Thoracic aorta (tissue), 2 donors: ENCODE measurements around the gene SPNS1. TPM values are rescaled to one million over a fixed set of nuclear protein-coding genes. Genes with fewer than 3 reads are reported as not detected.

ENCODE experiments used
- ATAC-seq: fragments of 150-250 bp; one replicate; pipeline ENCODE4 v1.8.0; 2017; ENCODE audit warnings: low read depth; ENCODE audit not compliant: insufficient number of reproducible peaks, low FRiP score
- DNase-seq: peaks from one replicate; pipeline ENCODE4 v3.0.0-alpha.2; 2020; ENCODE audit warnings: low spot score
- H3K27ac ChIP-seq, 2 donors: fragments of 200-600 bp; sonication (generic); 1 replicate in 1 of 2; 2 replicates in 1 of 2; pipeline ENCODE4 v1.5.1; 2016; ENCODE audit warnings: mild to moderate bottlenecking in 2 of 2, moderate library complexity in 2 of 2
- H3K27me3 ChIP-seq: fragments of 200-600 bp; sonication (generic); replicated peaks from 2 replicates; pipeline ENCODE4 v1.6.0; 2016; ENCODE audit warnings: mild to moderate bottlenecking; ENCODE audit not compliant: insufficient read depth
- H3K36me3 ChIP-seq: fragments of 200-600 bp; sonication (generic); one replicate; pipeline ENCODE4 v1.5.1; 2016
- H3K4me1 ChIP-seq, 2 donors: fragments of 200-600 bp; sonication (generic); 1 replicate in 1 of 2; 2 replicates in 1 of 2; pipeline versions ENCODE4 v1.5.1 to v1.6.0; 2016; ENCODE audit warnings: low read depth in 2 of 2, mild to moderate bottlenecking in 1 of 2; ENCODE audit not compliant: control insufficient read depth in 1 of 2
- H3K4me3 ChIP-seq: fragments of 200-600 bp; sonication (generic); 2 replicates; pipeline ENCODE4 v1.5.1; 2016; ENCODE audit warnings: mild to moderate bottlenecking
- H3K9me3 ChIP-seq: fragments of 200-600 bp; sonication (generic); 2 replicates; pipeline ENCODE4 v1.5.1; 2016
- total RNA-seq, 2 donors: library from RNA; depleted of rRNA; stranded (reverse); fragments of >200 nt; gene quantifications; one replicate each; pipeline versions ENCODE4 v1.1.0 to v1.2.3, GENCODE V29; 2016
- TF ChIP-seq, protein P1 (sequence below): fragments of 200-600 bp; sonication (generic); IDR thresholded peaks from one replicate; pipeline ENCODE4 v1.5.1; 2019; ENCODE audit warnings: antibody characterized with exemption

Gene SPNS1
- total RNA-seq, 2 donors from 2014 or later = 21.9 to 36.6 TPM

DNA sequence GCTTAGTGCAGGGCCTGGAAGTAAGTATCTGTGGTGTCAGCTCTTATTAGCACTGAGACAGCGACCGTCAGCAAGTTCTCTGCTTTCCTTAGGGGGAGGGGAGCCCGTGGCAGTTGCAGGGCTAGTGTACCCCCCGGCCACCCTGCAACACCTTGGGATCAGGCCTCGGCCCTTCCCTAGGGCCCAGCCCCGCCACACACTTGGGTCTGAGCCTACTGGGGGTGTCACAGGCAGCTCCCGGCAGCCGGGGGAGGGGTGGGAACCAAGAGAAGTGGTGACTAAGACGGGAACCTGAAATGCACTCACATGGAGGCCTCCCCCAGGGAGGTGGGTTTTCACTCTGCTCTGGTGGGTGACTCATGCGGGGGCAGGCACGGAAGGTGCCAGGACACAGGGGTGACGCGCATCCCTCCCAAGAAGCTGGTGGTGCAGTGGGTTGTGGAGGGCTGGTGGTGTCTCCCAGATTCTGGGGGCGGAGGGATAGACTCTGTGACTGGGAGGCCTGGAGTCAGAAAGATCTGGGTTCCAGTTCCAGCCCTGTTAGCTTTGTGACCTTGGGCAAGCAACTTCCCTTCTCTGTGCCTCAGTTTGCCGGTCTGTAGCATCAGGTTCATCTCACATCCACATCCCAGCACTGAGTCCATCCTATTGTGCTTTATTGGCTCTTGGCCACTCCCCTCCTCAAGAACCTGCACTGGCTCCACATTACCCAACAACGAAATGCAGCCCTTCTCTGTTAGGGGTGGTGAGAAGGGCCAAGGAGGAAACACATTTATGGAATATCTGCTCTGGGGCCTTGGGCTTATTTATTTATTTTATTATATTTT, 54.8 kb downstream of the SPNS1 start:
- H3K4me3 ChIP-seq = no peak overlapping the region
- no peaks in the 10 kb centered on the region for H3K4me1 ChIP-seq
- no peaks in the 10 kb centered on the region for H3K27me3 ChIP-seq
- ATAC-seq (no peak), DNase-seq (peak; percentile 9)
- no peaks in the 10 kb centered on the region for H3K36me3 ChIP-seq
- TF ChIP-seq, protein P1, sequence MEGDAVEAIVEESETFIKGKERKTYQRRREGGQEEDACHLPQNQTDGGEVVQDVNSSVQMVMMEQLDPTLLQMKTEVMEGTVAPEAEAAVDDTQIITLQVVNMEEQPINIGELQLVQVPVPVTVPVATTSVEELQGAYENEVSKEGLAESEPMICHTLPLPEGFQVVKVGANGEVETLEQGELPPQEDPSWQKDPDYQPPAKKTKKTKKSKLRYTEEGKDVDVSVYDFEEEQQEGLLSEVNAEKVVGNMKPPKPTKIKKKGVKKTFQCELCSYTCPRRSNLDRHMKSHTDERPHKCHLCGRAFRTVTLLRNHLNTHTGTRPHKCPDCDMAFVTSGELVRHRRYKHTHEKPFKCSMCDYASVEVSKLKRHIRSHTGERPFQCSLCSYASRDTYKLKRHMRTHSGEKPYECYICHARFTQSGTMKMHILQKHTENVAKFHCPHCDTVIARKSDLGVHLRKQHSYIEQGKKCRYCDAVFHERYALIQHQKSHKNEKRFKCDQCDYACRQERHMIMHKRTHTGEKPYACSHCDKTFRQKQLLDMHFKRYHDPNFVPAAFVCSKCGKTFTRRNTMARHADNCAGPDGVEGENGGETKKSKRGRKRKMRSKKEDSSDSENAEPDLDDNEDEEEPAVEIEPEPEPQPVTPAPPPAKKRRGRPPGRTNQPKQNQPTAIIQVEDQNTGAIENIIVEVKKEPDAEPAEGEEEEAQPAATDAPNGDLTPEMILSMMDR = no peak
- H3K27ac ChIP-seq = no peak overlapping the region
- no peaks in the 10 kb centered on the region for H3K9me3 ChIP-seq

DNA sequence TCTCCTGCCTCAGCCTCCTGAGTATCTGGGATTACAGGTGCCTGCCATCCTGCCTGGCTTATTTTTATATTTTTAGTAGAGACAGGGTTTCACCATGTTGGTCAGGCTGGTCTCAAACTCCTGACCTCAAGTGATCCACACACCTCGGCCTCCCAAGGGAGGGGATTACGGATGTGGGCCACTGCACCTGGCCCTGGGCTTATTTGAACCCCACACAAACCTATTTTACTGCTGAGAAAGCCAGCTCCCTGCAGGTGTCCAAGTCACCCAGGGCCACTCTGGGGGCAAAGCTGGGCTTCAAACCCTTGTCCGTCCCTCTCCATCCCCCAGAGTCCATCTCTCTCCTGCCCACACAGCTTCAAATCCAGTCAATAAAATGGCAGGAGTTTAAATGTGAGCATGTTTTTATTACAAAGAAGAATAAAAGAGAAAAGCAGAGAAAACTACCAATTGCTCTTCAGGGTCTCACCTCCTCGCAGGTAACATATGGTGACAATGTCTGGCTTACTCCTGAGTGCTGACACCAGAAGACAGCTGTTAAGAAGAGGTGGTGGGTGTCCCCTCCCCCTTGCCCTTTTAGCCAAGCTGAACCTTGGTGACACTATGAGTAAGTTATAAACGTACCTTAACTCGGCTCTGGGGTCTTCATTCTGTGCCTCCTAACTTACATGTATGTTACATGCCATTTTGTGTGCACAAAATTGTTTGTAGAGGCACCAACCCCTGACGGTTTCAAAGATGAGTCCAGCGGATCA, 55.7 kb downstream of the SPNS1 start:
- H3K36me3 ChIP-seq = no peaks in the 10 kb centered on the region
- no peaks in the 10 kb centered on the region for H3K4me1 ChIP-seq
- no peak overlapping the region for H3K4me3 ChIP-seq
- TF ChIP-seq, protein P1 = no peak
- no peak for DNase-seq
- H3K27ac ChIP-seq = no peak overlapping the region
- H3K27me3 ChIP-seq = no peaks in the 10 kb centered on the region
- ATAC-seq = no peak
- no peaks in the 10 kb centered on the region for H3K9me3 ChIP-seq

Other genes starting within 250 kb of the SPNS1 start
- 1 to 10 TPM; 3.0 to 8.4 TPM for gene NPIPB9, start 223.0 kb upstream of the SPNS1 start, total RNA-seq
- gene ATXN2L, start 151.8 kb upstream of the SPNS1 start, total RNA-seq = 10 to 100 TPM; 79.9 to 84.3 TPM
- gene TUFM, start 128.4 kb upstream of the SPNS1 start, total RNA-seq = 10 to 100 TPM; 48.9 to 50.2 TPM
- gene SH2B1, start 110.9 kb upstream of the SPNS1 start, total RNA-seq = 10 to 100 TPM; 32.5 to 45.1 TPM
- gene ATP2A1, start 96.3 kb upstream of the SPNS1 start, total RNA-seq = under 1 TPM; 0.41 to 0.42 TPM
- 10 to 100 TPM; 18.3 to 62.0 TPM for gene RABEP2, start 49.5 kb upstream of the SPNS1 start, total RNA-seq
- not detected for gene CD19, start 42.8 kb upstream of the SPNS1 start, total RNA-seq
- 10 to 100 TPM; 38.4 to 45.5 TPM for gene NFATC2IP, start 23.8 kb upstream of the SPNS1 start, total RNA-seq
- 10 to 100 TPM; 15.3 to 28.6 TPM for gene LAT, start 10.3 kb downstream of the SPNS1 start, total RNA-seq